ENCODE results near the gene CYB561A3.
A peak's percentile ranks its signal among the peaks of the same experiment; 100 is the strongest.
"Not testable (repeated sequence)": the region's sequence is repeated elsewhere in the genome, so short reads cannot be mapped to it uniquely, and the experiment has no call there.

CYB561A3 gene, protein sequence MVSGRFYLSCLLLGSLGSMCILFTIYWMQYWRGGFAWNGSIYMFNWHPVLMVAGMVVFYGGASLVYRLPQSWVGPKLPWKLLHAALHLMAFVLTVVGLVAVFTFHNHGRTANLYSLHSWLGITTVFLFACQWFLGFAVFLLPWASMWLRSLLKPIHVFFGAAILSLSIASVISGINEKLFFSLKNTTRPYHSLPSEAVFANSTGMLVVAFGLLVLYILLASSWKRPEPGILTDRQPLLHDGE
- long read RNA-seq, donor 1, transcript CYB561A3-203 (7 exons, 1,803 nt): major isoform, 5 of 9 reads
- long read RNA-seq, donor 1, partial matches to known transcripts: 0 of 9 reads
- long read RNA-seq, donor 1, other reads (novel, unspliced or antisense): 0 of 9 reads
- long read RNA-seq, donor 2, partial matches to known transcripts: 0 of 6 reads
- long read RNA-seq, donor 2, other reads (novel, unspliced or antisense): 0 of 6 reads
- long read RNA-seq, donor 3: 0 reads
- long read RNA-seq, donor 4, transcript CYB561A3-201 (7 exons, 3,061 nt): major isoform, 6 of 8 reads
- long read RNA-seq, donor 4, partial matches to known transcripts: 0 of 8 reads
- long read RNA-seq, donor 4, other reads (novel, unspliced or antisense): 0 of 8 reads
- long read RNA-seq, donor 5, partial matches to known transcripts: 0 of 6 reads
- long read RNA-seq, donor 5, other reads (novel, unspliced or antisense): 0 of 6 reads
- long read RNA-seq, donor 6, partial matches to known transcripts: 0 of 13 reads
- long read RNA-seq, donor 6, other reads (novel, unspliced or antisense): 6 of 13 reads
- long read RNA-seq, donor 7, transcript CYB561A3-201 (7 exons, 3,061 nt): minor isoform, 7 of 30 reads
- long read RNA-seq, donor 7, transcript CYB561A3-203 (7 exons, 1,803 nt): major isoform, 8 of 30 reads
- long read RNA-seq, donor 7, partial matches to known transcripts: 5 of 30 reads
- long read RNA-seq, donor 7, other reads (novel, unspliced or antisense): 10 of 30 reads
- long read RNA-seq, donor 8, transcript CYB561A3-201 (7 exons, 3,061 nt): major isoform, 5 of 9 reads
- long read RNA-seq, donor 8, partial matches to known transcripts: 0 of 9 reads
- long read RNA-seq, donor 8, other reads (novel, unspliced or antisense): 0 of 9 reads

DNA sequence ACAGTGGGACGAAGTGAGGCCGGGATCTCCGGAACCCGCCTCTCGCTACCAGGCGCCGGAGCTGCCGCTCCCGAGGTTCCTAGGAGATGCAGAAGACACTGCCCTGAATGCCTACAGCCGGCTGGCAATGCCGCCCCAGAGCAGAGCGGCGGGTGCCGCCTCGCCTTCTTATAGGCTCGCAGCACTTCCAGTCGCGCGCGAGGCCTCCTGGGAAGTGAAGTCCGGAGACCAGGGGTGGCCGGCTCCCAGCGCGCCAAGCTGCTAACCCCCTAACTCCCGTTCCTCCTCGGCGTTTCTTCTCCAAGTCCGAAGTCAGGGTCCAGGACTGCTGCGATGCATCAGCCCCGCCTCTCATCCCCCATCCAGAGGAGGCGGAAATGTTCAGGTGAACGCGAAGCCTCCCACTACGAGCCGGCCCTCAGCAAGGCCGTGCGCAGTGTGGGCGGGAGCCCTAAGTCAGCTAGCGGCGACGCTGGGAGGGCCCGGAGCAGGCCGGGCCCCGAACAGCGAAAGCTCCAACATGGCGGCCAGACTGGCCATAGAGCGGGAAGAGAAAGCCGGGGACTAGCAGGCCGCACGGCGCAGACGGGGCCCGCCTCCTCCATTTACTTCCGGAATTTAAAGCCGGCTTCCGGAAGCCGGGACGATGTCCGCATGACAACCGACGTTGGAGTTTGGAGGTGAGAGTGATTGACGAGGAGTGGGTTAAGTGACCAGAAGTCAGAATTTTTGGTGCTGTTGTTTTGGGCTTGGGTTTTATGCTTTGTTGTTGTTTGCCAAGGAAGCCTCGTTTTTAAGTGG is at the start of gene CYB561A3, which contains the start of gene TMEM138:
TSS of gene CYB561A3 (minus strand) at position 142 of the 801 bp plus-strand sequence. CDS start 5,169 bp downstream, outside the sequence.
TSS of gene TMEM138 (plus strand) at position 634 of the 801 bp plus-strand sequence. CDS start 2,017 bp downstream, outside the sequence.
- DNase-seq: peak; percentile 99

DNA sequence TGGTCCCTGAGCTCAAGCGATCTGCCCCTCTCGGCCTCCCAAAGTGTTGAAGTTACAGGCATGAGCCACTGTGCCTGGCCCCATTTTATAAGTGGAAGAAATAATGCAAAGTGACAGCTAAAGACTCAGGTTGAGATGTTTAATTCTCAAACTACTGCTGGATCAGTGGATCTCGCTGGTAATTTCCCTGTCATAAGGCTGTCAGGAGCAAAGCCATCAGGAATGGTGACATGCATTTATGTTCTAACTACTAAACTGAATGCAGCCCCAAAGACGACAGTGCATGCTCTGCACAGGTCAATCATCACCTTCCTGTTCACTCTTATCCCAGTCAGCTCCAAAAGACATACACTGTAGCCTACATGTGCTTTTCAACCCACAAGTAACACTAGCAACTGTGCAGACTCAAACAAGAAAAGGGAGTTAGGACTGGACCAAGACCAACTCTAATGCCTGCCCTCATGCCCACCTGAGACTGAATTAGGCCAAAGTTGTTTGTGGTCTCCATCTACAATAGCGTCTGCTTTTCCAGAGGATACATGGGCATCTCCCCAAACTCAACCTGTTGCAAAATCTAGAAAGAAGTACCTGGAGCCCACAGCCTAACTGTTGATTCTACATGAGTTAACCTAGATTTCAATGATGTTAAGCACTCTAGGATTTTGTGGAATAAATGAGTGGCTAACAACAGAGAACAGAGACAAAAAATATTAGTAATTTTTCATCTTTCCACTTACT is 45.5 kb upstream of the CYB561A3 start:
- DNase-seq: no peak

DNA sequence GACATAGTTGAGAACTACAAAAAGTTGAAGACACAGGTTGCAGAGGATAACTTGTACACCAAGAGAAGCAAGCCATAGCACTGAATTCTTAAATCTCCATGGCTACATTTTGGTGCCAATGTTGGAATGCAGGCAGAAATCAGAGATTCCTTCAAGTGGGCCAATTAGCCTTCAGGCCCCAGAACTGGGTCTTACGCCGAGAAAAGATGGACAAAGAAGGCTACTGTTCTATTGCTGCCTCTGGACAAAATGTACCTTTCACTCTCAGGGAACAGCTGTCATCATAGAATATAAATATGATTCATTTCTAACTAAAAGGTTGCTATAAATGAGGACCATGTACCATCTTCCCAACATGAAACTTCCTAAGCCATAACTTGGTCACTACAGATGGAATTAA is 44.4 kb upstream of the CYB561A3 start:
- DNase-seq: no peak

DNA sequence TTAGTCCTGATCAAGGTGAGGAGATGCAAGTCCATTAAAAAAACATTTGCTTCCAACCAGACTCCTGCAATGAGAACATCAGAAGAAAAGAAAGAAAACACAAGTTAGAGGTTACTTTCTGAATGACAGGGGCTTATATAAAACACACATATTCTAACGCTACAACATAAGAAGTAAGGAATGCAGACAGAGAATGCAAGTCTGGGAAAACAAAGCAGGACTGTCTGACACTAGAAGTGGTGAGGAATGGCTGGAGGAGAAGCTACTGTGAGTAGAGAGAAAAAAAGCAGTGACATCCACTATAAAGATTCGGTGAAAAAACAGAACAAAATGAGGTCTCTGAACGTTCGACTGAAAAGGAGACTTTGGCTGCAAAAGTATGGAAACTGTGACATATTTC is 43.0 kb upstream of the CYB561A3 start:
- no peak for DNase-seq

GRCh38 chr11:61404103-61404502 is 42.4 kb upstream of the CYB561A3 start:
- DNase-seq: no peak

DNA sequence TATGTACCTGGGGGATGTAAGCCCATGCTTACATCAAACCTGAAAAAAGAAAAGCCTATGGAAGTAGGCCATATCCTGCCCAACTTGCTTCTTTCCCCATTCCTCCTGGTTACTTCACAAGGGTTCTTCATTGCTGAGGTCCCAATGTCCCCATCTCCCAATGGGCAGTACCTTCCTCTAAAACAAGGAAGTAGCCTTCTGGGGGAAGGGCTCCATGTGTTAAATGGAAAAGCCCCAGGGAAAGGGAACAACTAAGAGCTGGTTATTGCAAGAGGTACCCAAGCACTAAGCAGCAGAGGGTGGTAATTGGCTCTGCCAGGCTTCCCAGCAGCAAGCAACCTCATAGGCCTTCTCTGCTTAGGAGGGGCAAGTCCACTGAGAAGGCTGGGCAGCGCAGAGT is 42.0 kb upstream of the CYB561A3 start:
- no peak for DNase-seq

DNA sequence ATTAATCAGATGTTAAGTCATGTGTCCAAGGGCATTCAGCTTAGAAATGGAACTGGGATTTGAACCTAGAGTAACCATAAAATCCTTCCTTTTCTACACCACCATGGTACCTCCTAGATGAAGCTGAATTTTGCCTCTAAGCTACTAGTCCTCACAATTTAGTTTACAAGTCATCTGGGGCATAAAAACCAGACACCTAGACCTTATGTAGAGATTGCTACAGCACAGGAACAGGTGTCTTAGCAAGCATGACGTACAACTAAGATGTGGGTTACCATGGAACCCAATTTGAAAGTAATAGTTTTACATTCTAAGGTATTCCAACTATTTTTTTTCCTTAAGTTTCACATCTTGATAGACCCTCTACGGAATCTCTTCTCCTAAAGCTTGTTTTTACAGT is 39.9 kb upstream of the CYB561A3 start:
- no peak for DNase-seq

DNA sequence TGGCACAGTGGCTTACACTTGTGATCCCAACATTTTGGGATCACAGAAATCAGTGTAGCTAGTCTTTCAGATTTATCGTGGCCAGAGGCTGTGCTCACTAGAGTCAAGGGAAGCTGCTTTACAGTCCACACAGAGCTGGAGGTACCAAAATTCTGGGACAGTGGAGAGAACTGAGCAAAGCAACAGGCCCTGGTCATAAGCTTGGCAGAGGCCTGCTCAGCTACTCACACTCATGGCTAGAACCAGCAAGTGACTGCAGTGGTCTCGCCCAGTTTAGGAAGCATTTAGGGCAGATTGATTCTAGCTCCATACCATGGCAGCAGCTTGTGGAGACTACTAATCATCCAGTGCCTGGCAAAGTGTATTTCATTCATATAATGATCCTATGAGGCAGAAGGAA is 39.5 kb upstream of the CYB561A3 start:
- no peak for DNase-seq

DNA sequence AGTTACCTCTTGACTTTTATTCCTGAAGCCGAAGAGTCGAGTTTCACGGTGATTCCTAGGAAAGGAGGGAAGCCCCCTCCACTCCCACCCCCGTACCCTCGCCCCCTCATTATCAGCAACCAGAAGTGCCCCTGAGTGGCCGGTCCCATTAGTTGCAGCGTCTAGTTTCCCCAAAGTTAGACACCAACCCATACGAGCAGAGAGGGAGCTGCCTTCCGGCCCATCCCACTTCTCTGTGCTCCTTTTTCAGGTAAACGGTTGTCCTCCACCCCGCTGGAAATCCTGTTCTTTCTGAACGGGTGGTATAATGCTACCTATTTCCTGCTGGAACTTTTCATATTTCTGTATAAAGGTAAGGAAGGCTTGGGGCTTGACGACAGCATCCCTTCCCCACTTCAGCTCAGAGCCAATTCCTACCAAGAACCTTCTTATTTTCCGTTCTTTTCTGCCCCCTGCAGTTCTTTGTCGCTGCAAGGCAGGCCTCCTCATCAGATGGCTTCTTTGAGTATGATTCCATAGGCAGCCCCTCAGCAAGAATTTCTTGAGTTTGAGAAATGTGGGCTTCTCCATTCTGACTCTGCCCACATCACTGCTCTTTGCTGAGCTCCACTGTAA is 31.4 kb upstream of the CYB561A3 start:
- peak; percentile 21 for DNase-seq

GRCh38 chr11:61390161-61390560 is 28.5 kb upstream of the CYB561A3 start:
- no peak for DNase-seq

- DNase-seq: no peak
These were observed 22.9 kb upstream of the CYB561A3 start for GRCh38 chr11:61384271-61385242.

DNA sequence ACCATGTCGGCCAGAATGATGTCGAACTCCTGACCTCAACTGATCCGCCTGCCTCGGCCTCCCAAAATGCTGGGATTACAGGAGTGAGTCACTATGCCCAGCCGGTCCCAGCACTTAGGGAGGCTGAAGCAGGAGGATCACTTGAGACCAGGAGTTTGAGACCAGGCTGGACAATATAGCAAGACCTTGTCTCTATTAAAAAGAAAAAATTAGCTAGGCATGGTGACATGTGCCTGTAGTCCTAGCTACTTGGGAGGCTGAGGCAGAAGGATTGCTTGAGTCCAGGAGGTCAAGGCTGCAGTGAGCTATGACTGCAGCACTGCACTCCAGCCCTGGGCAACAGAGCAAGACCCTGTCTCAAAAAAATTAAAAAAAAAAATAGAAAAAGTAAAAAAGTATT is 22.2 kb upstream of the CYB561A3 start:
- not testable (repeated sequence) for DNase-seq

- no peak for DNase-seq
These were observed 19.2 kb upstream of the CYB561A3 start for GRCh38 chr11:61380884-61381283.

DNA sequence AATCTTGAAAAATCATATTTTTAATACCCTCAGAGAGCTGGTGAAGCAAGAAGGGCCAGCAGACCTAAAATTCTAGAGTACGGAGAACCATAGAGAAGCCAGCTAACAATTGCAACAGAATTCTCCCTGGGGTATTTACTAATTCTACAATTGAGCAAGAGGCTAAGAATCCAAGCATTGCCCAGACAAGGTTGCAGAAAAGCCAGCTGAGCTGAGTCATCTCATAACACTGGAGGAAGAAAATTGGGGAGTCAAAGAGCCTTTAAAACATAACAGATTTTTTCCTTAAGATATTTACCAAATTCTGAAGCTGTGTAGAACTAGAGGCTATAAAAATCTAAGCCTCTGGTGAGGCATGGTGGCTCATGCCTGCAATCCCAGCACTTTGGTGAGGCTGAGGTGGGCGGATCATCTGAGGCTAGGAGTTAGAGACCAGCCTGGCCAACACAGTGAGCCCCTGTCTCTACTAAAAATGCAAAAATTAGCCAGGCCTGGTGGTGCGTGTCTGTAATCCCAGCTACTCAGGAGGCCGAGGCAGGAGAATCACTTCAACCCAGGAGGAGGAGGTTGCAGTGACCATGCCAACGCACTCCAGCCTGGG is 17.1 kb upstream of the CYB561A3 start:
- DNase-seq: no peak

GRCh38 chr11:61377461-61378160 is 15.9 kb upstream of the CYB561A3 start:
- DNase-seq: no peak

DNA sequence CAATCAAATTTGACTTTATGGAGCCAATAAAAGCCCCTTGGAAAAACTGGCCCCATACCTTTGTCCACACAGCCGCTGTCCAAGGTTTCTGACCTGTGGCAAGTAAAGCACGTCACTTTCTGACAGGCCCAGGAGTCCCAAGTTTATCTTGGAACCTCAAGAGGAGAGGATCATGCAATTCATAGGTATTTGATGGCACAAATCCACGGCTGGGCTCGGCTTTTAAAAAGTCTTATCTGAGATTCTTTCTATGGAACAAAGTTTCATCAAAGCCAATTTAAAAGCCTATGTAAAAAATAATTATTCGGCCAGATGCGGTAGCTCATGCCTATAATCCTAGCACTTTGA is 14.1 kb upstream of the CYB561A3 start:
- DNase-seq: no peak

DNA sequence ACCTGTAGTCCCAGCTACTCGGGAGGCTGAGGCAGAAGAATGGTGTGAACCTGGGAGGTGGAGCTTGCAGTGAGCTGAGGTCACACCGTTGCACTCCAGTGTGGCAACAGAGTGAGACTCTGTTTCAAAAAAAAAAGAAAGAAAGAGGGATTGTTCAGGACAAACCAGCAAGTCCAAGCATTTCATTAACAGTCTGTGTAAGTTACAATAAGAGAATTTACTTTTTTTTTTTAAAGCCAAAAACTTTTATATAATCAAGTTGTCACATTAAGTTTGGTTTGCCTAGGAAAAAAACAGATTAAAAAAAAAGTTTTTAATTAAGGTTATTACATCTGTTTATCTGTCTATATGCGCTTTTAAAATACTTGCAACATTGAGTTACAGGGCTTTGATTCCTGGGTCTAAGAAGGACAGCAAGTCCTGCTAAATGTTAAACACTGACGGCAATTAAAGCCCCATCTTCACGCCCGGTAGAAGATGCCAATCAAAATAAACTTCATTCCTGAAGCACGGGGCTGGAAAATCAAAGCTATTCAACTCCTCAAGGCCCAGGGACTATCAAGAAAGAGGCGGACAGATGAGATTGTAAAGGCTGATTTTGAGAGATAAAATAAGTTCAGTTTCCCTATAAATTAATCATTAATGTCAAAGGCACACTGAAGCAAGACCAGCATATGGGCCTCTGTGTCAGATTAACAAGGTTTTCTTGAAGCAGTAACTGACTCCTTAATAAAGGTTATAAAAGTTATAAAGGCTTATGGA is 11.2 kb upstream of the CYB561A3 start:
- no peak for DNase-seq

Measured in right kidney (tissue), 9 donors.